Endothelial cell of umbilical vein (primary cell): ENCODE data around the gene SMARCAL1.

Experiments used
- EZH2 ChIP-seq: IDR thresholded peaks from 2 replicates; pipeline ENCODE4 v1.6.1; 2012; ENCODE audit warnings: borderline replicate concordance, low read depth, mild to moderate bottlenecking, moderate library complexity, low read length, inconsistent platforms; ENCODE audit not compliant: severe bottlenecking
- GATA2 ChIP-seq: IDR thresholded peaks from 2 replicates; pipeline ENCODE4 v1.7.0; 2011; ENCODE audit warnings: low read depth, mild to moderate bottlenecking, moderate library complexity, mixed read lengths, low read length; ENCODE audit not compliant: insufficient read length, insufficient read depth
- JUN ChIP-seq: IDR thresholded peaks from 2 replicates; pipeline ENCODE4 v1.6.1; 2011; ENCODE audit warnings: borderline replicate concordance, low read depth; ENCODE audit not compliant: insufficient read length, insufficient read depth
- POLR2A ChIP-seq: IDR thresholded peaks from 2 replicates; pipeline ENCODE4 v1.6.1; 2012; ENCODE audit warnings: low read depth, mild to moderate bottlenecking, control low read depth, low read length
- POLR2AphosphoS5 ChIP-seq: IDR thresholded peaks from 2 replicates; pipeline ENCODE4 v1.6.1; 2012; ENCODE audit warnings: low read depth, mild to moderate bottlenecking, control low read depth, low read length, moderate library complexity; ENCODE audit not compliant: insufficient read depth
- TF ChIP-seq, protein P1 (sequence below), 2 donors: IDR thresholded peaks; 1 replicate in 1 of 2; 2 replicates in 1 of 2; pipeline ENCODE4 v1.5.1; 2011; ENCODE audit warnings: low read length in 2 of 2, mild to moderate bottlenecking in 2 of 2, moderate library complexity in 2 of 2, control low read depth in 1 of 2, inconsistent platforms in 1 of 2, low read depth in 1 of 2; ENCODE audit not compliant: insufficient read depth in 1 of 2; ENCODE audit errors: extremely low read depth in 1 of 2

DNA sequence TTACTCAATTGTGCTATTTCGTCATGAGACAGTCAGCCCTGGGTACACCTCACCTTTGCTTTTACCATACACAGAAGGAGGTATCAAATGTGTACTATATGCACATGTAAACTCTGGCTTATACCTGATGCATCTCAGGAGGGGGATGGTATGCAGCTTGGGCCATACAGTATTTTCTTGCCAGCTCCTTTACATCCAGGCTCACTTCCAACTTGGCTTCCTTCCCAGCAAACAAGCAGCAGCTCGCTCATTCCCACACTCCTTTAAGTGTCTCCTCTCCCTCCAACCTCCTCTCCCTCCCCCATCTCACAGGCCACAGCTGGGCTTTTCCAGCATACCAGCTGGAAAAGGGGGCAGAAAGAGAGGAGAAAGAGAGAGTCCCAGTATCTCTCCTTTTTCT is 49.6 kb upstream of the SMARCAL1 start:
- no peak for TF ChIP-seq GATA2
- TF ChIP-seq POLR2AphosphoS5 = no peak
- TF ChIP-seq, protein P1, sequence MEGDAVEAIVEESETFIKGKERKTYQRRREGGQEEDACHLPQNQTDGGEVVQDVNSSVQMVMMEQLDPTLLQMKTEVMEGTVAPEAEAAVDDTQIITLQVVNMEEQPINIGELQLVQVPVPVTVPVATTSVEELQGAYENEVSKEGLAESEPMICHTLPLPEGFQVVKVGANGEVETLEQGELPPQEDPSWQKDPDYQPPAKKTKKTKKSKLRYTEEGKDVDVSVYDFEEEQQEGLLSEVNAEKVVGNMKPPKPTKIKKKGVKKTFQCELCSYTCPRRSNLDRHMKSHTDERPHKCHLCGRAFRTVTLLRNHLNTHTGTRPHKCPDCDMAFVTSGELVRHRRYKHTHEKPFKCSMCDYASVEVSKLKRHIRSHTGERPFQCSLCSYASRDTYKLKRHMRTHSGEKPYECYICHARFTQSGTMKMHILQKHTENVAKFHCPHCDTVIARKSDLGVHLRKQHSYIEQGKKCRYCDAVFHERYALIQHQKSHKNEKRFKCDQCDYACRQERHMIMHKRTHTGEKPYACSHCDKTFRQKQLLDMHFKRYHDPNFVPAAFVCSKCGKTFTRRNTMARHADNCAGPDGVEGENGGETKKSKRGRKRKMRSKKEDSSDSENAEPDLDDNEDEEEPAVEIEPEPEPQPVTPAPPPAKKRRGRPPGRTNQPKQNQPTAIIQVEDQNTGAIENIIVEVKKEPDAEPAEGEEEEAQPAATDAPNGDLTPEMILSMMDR (IDR thresholded peaks at IDR 0.05; ENCODE audit: extremely low read depth in 1 of 2, insufficient read depth in 1 of 2, low read depth in 1 of 2, low read length in 2 of 2) = no peak
- no peak for TF ChIP-seq EZH2
- TF ChIP-seq POLR2A = no peak
- no peak for TF ChIP-seq JUN
